ENCODE measurements around the gene TMEM126B.

GRCh38 chr11:85647078-85647477, 18.7 kb downstream of the TMEM126B start:
- TF ChIP-seq, protein P1, sequence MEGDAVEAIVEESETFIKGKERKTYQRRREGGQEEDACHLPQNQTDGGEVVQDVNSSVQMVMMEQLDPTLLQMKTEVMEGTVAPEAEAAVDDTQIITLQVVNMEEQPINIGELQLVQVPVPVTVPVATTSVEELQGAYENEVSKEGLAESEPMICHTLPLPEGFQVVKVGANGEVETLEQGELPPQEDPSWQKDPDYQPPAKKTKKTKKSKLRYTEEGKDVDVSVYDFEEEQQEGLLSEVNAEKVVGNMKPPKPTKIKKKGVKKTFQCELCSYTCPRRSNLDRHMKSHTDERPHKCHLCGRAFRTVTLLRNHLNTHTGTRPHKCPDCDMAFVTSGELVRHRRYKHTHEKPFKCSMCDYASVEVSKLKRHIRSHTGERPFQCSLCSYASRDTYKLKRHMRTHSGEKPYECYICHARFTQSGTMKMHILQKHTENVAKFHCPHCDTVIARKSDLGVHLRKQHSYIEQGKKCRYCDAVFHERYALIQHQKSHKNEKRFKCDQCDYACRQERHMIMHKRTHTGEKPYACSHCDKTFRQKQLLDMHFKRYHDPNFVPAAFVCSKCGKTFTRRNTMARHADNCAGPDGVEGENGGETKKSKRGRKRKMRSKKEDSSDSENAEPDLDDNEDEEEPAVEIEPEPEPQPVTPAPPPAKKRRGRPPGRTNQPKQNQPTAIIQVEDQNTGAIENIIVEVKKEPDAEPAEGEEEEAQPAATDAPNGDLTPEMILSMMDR (IDR thresholded peaks at IDR 0.05; ENCODE audit: extremely low read depth in 1 of 2, insufficient read depth in 1 of 2, low read depth in 1 of 2, low read length in 2 of 2) = no peak
- no peak for TF ChIP-seq POLR2A (IDR thresholded peaks at IDR 0.05; ENCODE audit: low read depth, low read length)
- no peak for TF ChIP-seq POLR2AphosphoS5 (IDR thresholded peaks at IDR 0.05; ENCODE audit: insufficient read depth, low read depth, low read length)
- TF ChIP-seq EZH2 (IDR thresholded peaks at IDR 0.05; ENCODE audit: borderline replicate concordance, low read depth, low read length, severe bottlenecking) = no peak

All from endothelial cell of umbilical vein (primary cell).